GM21619 (cell line): ENCODE data around the gene SYNGR3.

Source experiments
- ATAC-seq: cut with Tn5 transposase; IDR thresholded peaks from one replicate; pipeline ENCODE4 v1.9.1; 2021; ENCODE audit not compliant: unreplicated experiment

SYNGR3 gene

DNA sequence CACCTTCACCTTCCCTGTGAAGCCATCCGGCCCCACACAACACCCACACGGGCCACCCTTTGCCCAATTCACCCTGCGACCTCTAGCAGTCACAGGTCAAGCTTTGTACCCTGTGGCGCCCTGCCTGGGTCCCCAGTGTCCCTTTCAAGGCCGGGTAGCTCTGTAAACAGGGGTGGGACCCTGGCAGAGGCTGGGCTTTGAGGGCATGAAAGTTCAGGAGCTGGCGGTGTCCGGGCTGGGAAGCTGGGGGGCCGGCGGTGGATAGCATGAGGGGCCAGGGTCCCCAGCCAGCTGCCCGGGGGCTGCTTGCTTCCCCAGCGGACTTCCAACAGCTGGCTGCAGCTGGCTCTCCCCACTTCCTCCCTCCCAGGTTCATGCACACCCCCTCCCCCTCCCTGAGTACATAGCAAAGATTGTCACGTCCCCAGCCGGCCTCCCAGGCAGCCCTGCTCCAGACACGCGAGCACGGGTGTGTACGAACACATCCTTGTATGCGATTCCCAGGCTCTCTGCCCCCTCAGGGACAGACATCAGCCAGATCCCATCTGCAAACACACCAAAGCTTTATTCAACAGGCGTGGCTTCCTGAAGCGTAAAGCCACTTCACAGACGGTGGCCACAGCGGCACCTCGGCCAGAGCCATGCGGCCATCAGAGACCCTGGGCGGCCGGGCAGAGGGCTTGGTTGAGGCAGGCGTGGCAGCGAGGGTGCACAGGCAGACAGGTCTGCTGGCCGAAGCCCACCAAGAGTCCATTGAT lies 49.7 kb downstream of the SYNGR3 start:
- ATAC-seq = no peak

DNA sequence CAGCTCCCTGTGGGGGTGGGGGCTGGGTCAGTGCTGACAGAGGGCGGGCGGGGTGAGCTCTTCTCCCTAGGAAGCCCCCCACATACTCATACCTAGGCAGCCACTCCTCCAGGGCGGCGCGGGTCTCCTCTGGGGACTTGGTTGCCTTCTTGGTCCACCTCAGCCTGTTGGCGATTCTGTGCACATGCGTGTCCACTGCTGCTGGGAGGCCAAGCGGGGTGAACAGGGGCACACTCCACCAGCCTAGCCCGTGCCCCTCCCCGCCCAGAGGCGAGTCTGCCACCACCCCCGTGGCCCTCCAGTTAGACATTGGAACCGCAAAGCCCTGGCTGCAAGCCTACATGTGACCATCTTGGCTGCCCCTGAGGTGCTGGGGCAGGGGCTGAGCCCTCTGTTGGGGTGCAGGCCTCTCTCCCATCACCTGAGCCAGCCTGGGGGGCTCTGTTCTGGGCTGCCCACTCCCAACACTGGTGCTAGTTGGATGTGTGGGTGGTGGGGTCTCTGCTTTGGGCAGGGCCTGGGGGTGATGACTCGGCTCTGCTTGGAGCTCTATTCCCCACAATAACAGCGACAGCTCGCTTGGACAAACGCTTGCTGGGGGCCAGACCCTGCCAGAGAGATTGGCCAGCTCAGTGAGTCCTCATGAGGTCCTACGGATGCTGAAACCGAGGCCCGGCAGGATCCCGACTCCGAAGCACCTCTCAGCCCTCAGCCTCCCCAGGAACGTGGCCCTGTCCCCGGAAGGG lies 50.4 kb downstream of the SYNGR3 start:
- ATAC-seq = no peak

DNA sequence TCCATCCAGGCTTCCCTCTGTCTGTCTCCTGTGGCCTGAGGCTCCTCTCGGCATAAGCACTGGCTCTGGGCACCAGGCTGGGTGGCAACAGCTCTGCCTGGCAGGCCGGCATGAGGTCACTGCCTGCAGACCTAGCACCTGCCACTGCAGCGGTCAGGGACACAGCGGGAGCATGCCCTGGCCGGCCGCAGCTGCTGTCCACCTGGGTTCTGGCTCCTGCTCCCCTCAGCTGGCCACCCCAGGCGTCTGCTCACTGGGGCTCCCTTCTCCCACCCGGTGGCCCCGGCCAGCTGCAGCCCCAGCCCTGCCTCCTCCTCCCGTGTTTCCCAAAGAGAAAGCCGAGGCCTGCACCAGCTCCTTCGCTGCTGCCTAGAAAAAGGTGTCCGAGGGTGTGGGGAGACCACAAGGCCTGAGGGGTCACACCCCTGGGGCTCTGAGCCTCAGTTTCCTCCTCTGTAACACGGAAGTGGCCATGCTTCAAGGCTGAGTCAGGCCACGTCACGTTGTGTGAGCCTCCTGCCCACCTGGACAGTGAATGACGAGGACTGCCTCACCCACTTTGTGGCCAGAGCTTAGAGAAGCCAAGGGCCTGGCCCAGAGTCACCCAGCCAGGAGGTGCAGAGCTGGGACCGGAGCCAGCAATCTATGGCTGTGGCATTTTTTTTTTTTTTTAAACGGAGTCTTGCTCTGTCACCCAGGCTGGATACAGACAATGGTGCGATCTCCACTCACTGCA lies 51.2 kb downstream of the SYNGR3 start:
- no peak for ATAC-seq

DNA sequence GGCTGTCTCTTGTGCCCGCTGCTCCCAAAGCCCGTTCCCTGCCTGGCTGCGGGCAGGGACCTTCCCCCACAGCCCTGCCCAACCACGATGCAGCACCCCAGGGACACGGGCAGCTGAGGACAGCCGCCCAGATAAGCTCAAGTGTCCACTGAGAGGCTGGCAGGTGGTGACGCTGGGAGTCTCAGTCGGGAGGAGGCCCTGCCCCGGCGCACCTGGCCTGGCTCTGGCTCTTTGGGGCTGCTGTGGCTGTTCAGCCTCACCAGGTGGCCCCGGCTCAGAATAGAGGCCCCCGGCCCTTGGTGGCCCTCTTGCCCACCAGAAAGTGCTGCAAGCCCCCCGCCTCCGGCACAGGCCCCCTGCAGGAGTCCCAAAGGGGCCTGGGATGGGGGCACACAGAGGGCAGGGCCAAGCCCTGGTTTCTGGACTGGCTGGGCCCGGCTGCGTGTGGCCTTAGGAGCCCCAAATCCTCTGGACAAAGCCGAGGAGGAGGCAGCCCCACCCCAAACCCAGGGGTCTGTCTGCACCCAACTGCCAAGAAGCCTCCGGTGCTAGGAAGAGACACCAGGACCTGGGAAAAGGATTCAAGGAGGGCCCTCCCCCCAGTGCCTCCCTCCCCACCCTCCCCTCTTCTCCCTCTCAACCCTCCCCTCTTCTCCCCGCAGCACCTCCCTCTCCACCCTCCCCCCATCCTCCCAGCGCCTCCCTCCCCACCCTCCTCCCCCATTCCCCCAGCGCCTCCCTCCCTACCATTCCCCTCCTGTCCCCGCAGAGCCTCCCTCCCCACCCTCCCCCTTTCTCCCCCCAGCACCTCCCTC lies 52.6 kb downstream of the SYNGR3 start:
- ATAC-seq = no peak

DNA sequence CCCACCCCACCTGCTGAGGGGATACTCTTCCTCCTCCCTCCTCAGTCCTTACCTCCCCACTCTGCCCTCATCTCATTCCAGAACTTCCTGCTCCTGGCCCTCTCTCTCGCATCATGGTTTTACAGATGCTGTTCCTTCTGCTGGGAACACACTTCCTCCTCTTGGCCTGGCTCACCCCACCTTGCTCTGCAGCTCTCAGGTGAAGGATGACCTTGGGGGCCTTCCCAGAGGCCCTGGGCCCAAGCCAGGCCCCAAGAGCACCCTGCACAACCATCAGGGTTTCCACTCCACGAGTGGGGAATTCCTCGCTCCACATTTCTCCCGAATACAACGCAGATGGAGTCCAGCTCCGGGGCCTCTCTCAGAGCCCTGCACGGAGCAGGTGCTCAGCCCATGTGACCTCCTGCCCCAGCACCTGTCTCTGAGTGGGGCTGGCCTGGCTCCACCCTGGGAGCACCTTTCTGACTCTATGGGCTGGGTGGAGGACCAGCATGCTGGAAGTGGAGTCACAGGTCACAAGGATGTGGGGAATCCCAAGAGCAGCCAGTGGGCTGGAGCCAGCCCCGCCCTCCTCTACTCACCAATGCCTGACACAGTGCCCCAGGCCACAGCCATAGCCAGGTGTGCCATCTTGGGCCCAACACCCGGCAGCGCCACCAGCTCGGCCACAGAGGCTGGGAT lies 53.4 kb downstream of the SYNGR3 start:
- ATAC-seq = no peak
